ENCODE results near the gene CEMIP2. TPM values are rescaled to one million over a fixed set of nuclear protein-coding genes. Genes with fewer than 3 reads are reported as not detected.
A peak's percentile ranks its signal among the peaks of the same experiment; 100 is the strongest.

Gene CEMIP2
- total RNA-seq, 1 experiment from 2014 or later, result 40.5 TPM

DNA sequence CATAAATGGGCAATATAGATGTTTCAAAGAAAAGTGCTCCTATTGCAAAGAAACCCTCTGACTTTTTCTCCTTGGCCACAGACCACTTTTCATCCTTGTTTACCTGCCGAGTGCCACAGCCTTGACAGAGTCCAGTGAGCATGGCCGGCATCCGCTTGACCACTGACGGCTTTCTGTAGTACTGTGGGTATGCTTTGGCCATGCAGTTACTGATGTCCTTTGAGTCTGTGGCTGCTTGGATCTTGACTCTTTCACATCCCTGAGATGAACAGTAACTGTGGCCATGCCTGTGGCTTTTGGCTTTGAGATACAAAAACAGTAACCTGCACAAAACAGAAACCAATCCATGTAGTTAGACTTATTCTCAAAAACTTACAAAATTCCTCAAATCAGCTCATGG is 70.4 kb downstream of the CEMIP2 start:
- no peak for ATAC-seq
- H3K27me3 Mint-ChIP-seq (ENCODE audit: low read depth), result no peaks in the 10 kb centered on the region
- peaks cover 58% of the 10 kb centered on the region for H3K36me3 Mint-ChIP-seq
- H3K4me1 Mint-ChIP-seq, result no peaks in the 10 kb centered on the region
- H3K9me3 Mint-ChIP-seq, result no peaks in the 10 kb centered on the region
- 0 out of 2 replicates have a peak overlapping the region, but pooled peaks have one; percentile 67 for H3K27ac Mint-ChIP-seq
- ChIA-PET POLR2A (no interaction called here), CTCF (no interaction called here)
- DNase-seq (ENCODE audit: low spot score), result no peak
- no peak for TF ChIP-seq SMAD3 (CRISPR knock-in tag; IDR thresholded peaks at IDR 0.05; ENCODE audit: borderline replicate concordance)
- TF ChIP-seq CREB1 (CRISPR knock-in tag; IDR thresholded peaks at IDR 0.05), result no peak
- TF ChIP-seq, protein P1, sequence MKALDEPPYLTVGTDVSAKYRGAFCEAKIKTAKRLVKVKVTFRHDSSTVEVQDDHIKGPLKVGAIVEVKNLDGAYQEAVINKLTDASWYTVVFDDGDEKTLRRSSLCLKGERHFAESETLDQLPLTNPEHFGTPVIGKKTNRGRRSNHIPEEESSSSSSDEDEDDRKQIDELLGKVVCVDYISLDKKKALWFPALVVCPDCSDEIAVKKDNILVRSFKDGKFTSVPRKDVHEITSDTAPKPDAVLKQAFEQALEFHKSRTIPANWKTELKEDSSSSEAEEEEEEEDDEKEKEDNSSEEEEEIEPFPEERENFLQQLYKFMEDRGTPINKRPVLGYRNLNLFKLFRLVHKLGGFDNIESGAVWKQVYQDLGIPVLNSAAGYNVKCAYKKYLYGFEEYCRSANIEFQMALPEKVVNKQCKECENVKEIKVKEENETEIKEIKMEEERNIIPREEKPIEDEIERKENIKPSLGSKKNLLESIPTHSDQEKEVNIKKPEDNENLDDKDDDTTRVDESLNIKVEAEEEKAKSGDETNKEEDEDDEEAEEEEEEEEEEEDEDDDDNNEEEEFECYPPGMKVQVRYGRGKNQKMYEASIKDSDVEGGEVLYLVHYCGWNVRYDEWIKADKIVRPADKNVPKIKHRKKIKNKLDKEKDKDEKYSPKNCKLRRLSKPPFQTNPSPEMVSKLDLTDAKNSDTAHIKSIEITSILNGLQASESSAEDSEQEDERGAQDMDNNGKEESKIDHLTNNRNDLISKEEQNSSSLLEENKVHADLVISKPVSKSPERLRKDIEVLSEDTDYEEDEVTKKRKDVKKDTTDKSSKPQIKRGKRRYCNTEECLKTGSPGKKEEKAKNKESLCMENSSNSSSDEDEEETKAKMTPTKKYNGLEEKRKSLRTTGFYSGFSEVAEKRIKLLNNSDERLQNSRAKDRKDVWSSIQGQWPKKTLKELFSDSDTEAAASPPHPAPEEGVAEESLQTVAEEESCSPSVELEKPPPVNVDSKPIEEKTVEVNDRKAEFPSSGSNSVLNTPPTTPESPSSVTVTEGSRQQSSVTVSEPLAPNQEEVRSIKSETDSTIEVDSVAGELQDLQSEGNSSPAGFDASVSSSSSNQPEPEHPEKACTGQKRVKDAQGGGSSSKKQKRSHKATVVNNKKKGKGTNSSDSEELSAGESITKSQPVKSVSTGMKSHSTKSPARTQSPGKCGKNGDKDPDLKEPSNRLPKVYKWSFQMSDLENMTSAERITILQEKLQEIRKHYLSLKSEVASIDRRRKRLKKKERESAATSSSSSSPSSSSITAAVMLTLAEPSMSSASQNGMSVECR (CRISPR knock-in tag; IDR thresholded peaks at IDR 0.05; ENCODE audit: borderline replicate concordance), result no peak
- TF ChIP-seq, protein P2, sequence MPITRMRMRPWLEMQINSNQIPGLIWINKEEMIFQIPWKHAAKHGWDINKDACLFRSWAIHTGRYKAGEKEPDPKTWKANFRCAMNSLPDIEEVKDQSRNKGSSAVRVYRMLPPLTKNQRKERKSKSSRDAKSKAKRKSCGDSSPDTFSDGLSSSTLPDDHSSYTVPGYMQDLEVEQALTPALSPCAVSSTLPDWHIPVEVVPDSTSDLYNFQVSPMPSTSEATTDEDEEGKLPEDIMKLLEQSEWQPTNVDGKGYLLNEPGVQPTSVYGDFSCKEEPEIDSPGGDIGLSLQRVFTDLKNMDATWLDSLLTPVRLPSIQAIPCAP (CRISPR knock-in tag; IDR thresholded peaks at IDR 0.05), result no peak
- TF ChIP-seq GABPB1 (CRISPR knock-in tag; IDR thresholded peaks at IDR 0.05), result no peak
- TF ChIP-seq, protein P3, sequence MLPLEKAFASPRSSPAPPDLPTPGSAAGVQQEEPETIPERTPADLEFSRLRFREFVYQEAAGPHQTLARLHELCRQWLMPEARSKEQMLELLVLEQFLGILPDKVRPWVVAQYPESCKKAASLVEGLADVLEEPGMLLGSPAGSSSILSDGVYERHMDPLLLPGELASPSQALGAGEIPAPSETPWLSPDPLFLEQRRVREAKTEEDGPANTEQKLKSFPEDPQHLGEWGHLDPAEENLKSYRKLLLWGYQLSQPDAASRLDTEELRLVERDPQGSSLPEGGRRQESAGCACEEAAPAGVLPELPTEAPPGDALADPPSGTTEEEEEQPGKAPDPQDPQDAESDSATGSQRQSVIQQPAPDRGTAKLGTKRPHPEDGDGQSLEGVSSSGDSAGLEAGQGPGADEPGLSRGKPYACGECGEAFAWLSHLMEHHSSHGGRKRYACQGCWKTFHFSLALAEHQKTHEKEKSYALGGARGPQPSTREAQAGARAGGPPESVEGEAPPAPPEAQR (CRISPR knock-in tag; IDR thresholded peaks at IDR 0.05), result no peak
- TF ChIP-seq, protein P4, sequence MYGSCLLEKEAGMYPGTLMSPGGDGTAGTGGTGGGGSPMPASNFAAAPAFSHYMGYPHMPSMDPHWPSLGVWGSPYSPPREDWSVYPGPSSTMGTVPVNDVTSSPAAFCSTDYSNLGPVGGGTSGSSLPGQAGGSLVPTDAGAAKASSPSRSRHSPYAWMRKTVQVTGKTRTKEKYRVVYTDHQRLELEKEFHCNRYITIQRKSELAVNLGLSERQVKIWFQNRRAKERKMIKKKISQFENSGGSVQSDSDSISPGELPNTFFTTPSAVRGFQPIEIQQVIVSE (CRISPR knock-in tag; IDR thresholded peaks at IDR 0.05; ENCODE audit: borderline replicate concordance), result no peak
- TF ChIP-seq, protein P5, sequence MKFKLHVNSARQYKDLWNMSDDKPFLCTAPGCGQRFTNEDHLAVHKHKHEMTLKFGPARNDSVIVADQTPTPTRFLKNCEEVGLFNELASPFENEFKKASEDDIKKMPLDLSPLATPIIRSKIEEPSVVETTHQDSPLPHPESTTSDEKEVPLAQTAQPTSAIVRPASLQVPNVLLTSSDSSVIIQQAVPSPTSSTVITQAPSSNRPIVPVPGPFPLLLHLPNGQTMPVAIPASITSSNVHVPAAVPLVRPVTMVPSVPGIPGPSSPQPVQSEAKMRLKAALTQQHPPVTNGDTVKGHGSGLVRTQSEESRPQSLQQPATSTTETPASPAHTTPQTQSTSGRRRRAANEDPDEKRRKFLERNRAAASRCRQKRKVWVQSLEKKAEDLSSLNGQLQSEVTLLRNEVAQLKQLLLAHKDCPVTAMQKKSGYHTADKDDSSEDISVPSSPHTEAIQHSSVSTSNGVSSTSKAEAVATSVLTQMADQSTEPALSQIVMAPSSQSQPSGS (CRISPR knock-in tag; IDR thresholded peaks at IDR 0.05; ENCODE audit: borderline replicate concordance, low read depth), result no peak
- no peak for TF ChIP-seq TEAD4 (CRISPR knock-in tag; IDR thresholded peaks at IDR 0.05)
- no peak for TF ChIP-seq HMGA2 (CRISPR knock-in tag; IDR thresholded peaks at IDR 0.05)
- no peak overlapping the region for H3K4me3 Mint-ChIP-seq

DNA sequence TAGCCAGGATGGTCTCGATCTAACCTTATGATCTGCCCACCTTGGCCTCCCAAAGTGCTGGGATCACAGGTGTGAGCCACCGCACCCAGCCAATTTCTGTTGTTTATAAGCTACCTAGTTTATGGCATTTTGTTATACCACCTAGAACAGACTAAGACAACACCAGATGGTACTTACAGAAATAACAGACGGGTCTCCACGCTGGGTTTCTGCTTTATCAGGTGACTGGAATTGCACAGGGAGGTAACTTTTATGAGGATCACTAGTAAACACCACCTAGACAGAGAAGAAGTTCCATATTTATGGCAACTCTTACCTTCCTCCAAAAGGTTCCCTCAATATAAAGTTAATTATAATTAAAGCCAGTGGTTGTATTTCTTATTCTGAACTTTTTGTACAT is 74.0 kb downstream of the CEMIP2 start:
- ChIA-PET POLR2A (no interaction called here), CTCF (no interaction called here)
- H3K4me3 Mint-ChIP-seq, result no peak overlapping the region
- H3K36me3 Mint-ChIP-seq, result peaks cover 62% of the 10 kb centered on the region
- ATAC-seq (no peak), DNase-seq (ENCODE audit: low spot score) (no peak)
- no peak overlapping the region for H3K27ac Mint-ChIP-seq
- no peaks in the 10 kb centered on the region for H3K4me1 Mint-ChIP-seq
- no peaks in the 10 kb centered on the region for H3K27me3 Mint-ChIP-seq (ENCODE audit: low read depth)
- no peaks in the 10 kb centered on the region for H3K9me3 Mint-ChIP-seq
- TF ChIP-seq, protein P6, sequence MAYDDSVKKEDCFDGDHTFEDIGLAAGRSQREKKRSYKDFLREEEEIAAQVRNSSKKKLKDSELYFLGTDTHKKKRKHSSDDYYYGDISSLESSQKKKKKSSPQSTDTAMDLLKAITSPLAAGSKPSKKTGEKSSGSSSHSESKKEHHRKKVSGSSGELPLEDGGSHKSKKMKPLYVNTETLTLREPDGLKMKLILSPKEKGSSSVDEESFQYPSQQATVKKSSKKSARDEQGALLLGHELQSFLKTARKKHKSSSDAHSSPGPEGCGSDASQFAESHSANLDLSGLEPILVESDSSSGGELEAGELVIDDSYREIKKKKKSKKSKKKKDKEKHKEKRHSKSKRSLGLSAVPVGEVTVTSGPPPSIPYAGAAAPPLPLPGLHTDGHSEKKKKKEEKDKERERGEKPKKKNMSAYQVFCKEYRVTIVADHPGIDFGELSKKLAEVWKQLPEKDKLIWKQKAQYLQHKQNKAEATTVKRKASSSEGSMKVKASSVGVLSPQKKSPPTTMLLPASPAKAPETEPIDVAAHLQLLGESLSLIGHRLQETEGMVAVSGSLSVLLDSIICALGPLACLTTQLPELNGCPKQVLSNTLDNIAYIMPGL (CRISPR knock-in tag; IDR thresholded peaks at IDR 0.05), result no peak
- TF ChIP-seq CREM (CRISPR knock-in tag; IDR thresholded peaks at IDR 0.05), result no peak
- TF ChIP-seq, protein P2 (CRISPR knock-in tag; IDR thresholded peaks at IDR 0.05), result no peak
- TF ChIP-seq, protein P7, sequence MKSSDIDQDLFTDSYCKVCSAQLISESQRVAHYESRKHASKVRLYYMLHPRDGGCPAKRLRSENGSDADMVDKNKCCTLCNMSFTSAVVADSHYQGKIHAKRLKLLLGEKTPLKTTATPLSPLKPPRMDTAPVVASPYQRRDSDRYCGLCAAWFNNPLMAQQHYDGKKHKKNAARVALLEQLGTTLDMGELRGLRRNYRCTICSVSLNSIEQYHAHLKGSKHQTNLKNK (CRISPR knock-in tag; IDR thresholded peaks at IDR 0.05), result no peak
- TF ChIP-seq, protein P8, sequence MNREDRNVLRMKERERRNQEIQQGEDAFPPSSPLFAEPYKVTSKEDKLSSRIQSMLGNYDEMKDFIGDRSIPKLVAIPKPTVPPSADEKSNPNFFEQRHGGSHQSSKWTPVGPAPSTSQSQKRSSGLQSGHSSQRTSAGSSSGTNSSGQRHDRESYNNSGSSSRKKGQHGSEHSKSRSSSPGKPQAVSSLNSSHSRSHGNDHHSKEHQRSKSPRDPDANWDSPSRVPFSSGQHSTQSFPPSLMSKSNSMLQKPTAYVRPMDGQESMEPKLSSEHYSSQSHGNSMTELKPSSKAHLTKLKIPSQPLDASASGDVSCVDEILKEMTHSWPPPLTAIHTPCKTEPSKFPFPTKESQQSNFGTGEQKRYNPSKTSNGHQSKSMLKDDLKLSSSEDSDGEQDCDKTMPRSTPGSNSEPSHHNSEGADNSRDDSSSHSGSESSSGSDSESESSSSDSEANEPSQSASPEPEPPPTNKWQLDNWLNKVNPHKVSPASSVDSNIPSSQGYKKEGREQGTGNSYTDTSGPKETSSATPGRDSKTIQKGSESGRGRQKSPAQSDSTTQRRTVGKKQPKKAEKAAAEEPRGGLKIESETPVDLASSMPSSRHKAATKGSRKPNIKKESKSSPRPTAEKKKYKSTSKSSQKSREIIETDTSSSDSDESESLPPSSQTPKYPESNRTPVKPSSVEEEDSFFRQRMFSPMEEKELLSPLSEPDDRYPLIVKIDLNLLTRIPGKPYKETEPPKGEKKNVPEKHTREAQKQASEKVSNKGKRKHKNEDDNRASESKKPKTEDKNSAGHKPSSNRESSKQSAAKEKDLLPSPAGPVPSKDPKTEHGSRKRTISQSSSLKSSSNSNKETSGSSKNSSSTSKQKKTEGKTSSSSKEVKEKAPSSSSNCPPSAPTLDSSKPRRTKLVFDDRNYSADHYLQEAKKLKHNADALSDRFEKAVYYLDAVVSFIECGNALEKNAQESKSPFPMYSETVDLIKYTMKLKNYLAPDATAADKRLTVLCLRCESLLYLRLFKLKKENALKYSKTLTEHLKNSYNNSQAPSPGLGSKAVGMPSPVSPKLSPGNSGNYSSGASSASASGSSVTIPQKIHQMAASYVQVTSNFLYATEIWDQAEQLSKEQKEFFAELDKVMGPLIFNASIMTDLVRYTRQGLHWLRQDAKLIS (CRISPR knock-in tag; IDR thresholded peaks at IDR 0.05; ENCODE audit: borderline replicate concordance), result no peak
- TF ChIP-seq, protein P9, sequence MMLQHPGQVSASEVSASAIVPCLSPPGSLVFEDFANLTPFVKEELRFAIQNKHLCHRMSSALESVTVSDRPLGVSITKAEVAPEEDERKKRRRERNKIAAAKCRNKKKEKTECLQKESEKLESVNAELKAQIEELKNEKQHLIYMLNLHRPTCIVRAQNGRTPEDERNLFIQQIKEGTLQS (CRISPR knock-in tag; conservative IDR thresholded peaks at IDR 0.05), result no peak
- TF ChIP-seq, protein P10, sequence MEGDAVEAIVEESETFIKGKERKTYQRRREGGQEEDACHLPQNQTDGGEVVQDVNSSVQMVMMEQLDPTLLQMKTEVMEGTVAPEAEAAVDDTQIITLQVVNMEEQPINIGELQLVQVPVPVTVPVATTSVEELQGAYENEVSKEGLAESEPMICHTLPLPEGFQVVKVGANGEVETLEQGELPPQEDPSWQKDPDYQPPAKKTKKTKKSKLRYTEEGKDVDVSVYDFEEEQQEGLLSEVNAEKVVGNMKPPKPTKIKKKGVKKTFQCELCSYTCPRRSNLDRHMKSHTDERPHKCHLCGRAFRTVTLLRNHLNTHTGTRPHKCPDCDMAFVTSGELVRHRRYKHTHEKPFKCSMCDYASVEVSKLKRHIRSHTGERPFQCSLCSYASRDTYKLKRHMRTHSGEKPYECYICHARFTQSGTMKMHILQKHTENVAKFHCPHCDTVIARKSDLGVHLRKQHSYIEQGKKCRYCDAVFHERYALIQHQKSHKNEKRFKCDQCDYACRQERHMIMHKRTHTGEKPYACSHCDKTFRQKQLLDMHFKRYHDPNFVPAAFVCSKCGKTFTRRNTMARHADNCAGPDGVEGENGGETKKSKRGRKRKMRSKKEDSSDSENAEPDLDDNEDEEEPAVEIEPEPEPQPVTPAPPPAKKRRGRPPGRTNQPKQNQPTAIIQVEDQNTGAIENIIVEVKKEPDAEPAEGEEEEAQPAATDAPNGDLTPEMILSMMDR (IDR thresholded peaks at IDR 0.05), result no peak
